Hematopoietic multipotent progenitor cell treated with erythropoietin and hydrocortisone succinate and interleukin-3 and kit ligand, for 8 days (in vitro differentiated cells): ENCODE data around the gene ADIRF.
"Not testable (repeated sequence)": the region's sequence is repeated elsewhere in the genome, so short reads cannot be mapped to it uniquely, and the experiment has no call there.

ENCODE experiments used
- DNase-seq: peaks from one replicate; pipeline ENCODE4 v3.0.0-alpha.2; 2015

The ADIRF gene

GRCh38 chr10:86981020-86981419, 12.7 kb downstream of the ADIRF start:
- DNase-seq: not testable (repeated sequence)

- no peak for DNase-seq
These were observed 13.4 kb downstream of the ADIRF start for GRCh38 chr10:86981716-86982115.

- DNase-seq: not testable (repeated sequence)
These were observed 16.2 kb downstream of the ADIRF start for GRCh38 chr10:86984498-86984897.

GRCh38 chr10:86988520-86988919, 20.2 kb downstream of the ADIRF start:
- DNase-seq: no peak

- DNase-seq: not testable (repeated sequence)
These were observed 23.1 kb downstream of the ADIRF start for GRCh38 chr10:86991362-86991761.

- DNase-seq: no peak
These were observed 24.2 kb downstream of the ADIRF start for GRCh38 chr10:86992456-86992855.

- DNase-seq: no peak
These were observed 24.6 kb downstream of the ADIRF start for GRCh38 chr10:86992929-86993328.

- DNase-seq: not testable (repeated sequence)
These were observed 31.6 kb downstream of the ADIRF start for GRCh38 chr10:86999802-87000403.

- DNase-seq: no peak
These were observed 32.2 kb downstream of the ADIRF start for GRCh38 chr10:87000491-87000890.

- DNase-seq: not testable (repeated sequence)
These were observed 38.8 kb downstream of the ADIRF start for GRCh38 chr10:87007124-87007523.

- not testable (repeated sequence) for DNase-seq
These were observed 39.4 kb downstream of the ADIRF start for GRCh38 chr10:87007674-87008073.

GRCh38 chr10:87008303-87008702, 40.0 kb downstream of the ADIRF start:
- not testable (repeated sequence) for DNase-seq

GRCh38 chr10:87009134-87009696, 40.9 kb downstream of the ADIRF start:
- DNase-seq: not testable (repeated sequence)

GRCh38 chr10:87013528-87013927, 45.2 kb downstream of the ADIRF start:
- DNase-seq: not testable (repeated sequence)

- DNase-seq: not testable (repeated sequence)
These were observed 46.9 kb downstream of the ADIRF start for GRCh38 chr10:87014986-87015716.

- DNase-seq: not testable (repeated sequence)
These were observed 49.8 kb downstream of the ADIRF start for GRCh38 chr10:87018127-87018526.

GRCh38 chr10:87019066-87019465, 50.8 kb downstream of the ADIRF start:
- DNase-seq: not testable (repeated sequence)

GRCh38 chr10:87019504-87019903, 51.2 kb downstream of the ADIRF start:
- DNase-seq: not testable (repeated sequence)

GRCh38 chr10:87020056-87020455, 51.8 kb downstream of the ADIRF start, which contains the start of gene FAM25A:
FAM25A (plus strand) TSS chr10:87020294; CDS start chr10:87020325, 31 bp downstream.
- DNase-seq: not testable (repeated sequence)
